T-cell (primary cell): ENCODE data around the gene C19orf85. TPM values are rescaled to one million over a fixed set of nuclear protein-coding genes. Genes with fewer than 3 reads are reported as not detected.
A peak's percentile ranks its signal among the peaks of the same experiment; 100 is the strongest.
"Not testable (repeated sequence)": the region's sequence is repeated elsewhere in the genome, so short reads cannot be mapped to it uniquely, and the experiment has no call there.

Source experiments
- ATAC-seq, 4 experiments: fragments of 200-7000 bp in 3 of 4; fragments of 150-1000 bp in 1 of 4; cut with Tn5 transposase; replicated peaks in 1 of 4; 1 replicate in 3 of 4; 2 replicates in 1 of 4; pipeline ENCODE4 v1.10.0; 2021; ENCODE audit warnings: moderate library complexity in 3 of 4, mild to moderate bottlenecking in 2 of 4, moderate number of reproducible peaks in 1 of 4
- CTCF ChIA-PET, 2 donors: fragments of 300-600 bp; sonication (Branson Sonifier 250); formaldehyde crosslinking; loops; one replicate each; lab custom pipeline; 2022; ENCODE audit warnings: antibody characterized with exemption in 2 of 2; lab: Charles Lee
- POLR2A ChIA-PET, 2 donors: fragments of 300-600 bp; sonication (Branson Sonifier 250); formaldehyde crosslinking; loops; one replicate each; lab custom pipeline; 2022; ENCODE audit warnings: antibody characterized with exemption in 2 of 2; lab: Charles Lee
- DNase-seq, 35 experiments: peaks; one replicate each; pipeline versions ENCODE4 v3.0.0 to v3.0.0-alpha.2; 2013 to 2023
- H3K27ac ChIP-seq: one replicate; pipeline ENCODE4 v1.5.1; 2013; ENCODE audit warnings: low read length
- H3K27me3 ChIP-seq, 2 experiments: replicated peaks in 1 of 2; 1 replicate in 1 of 2; 2 replicates in 1 of 2; pipeline versions ENCODE4 v1.6.1 to v1.7.0; 2013; ENCODE audit warnings: low read length in 1 of 2, mixed read lengths in 1 of 2; ENCODE audit not compliant: control insufficient read depth in 2 of 2, insufficient read depth in 2 of 2; ENCODE audit errors: extremely low read depth in 1 of 2
- H3K36me3 ChIP-seq, 2 donors: 1 replicate in 1 of 2; 2 replicates in 1 of 2; pipeline versions ENCODE4 v1.6.1 to v1.7.0; 2013; ENCODE audit warnings: low read length in 1 of 2; ENCODE audit not compliant: control insufficient read depth in 2 of 2, insufficient read depth in 1 of 2; ENCODE audit errors: extremely low read depth in 1 of 2
- H3K4me1 ChIP-seq, 2 experiments: 1 replicate in 1 of 2; 2 replicates in 1 of 2; pipeline versions ENCODE4 v1.6.1 to v1.7.0; 2013; ENCODE audit warnings: low read length in 2 of 2, mixed read lengths in 1 of 2; ENCODE audit not compliant: insufficient read depth in 2 of 2, control insufficient read depth in 1 of 2; ENCODE audit errors: extremely low read depth in 1 of 2
- H3K4me3 ChIP-seq, 2 donors: 1 replicate in 1 of 2; 2 replicates in 1 of 2; pipeline versions ENCODE4 v1.5.1 to v1.7.0; 2013; ENCODE audit warnings: mild to moderate bottlenecking in 2 of 2, low read length in 1 of 2, moderate library complexity in 1 of 2; ENCODE audit not compliant: control insufficient read depth in 1 of 2; ENCODE audit errors: extremely low read depth in 1 of 2
- H3K9me3 ChIP-seq: 2 replicates; pipeline ENCODE4 v1.7.0; 2013
- H3K27ac Mint-ChIP-seq, 2 donors: one replicate each; pipeline ENCODE4 v1.8.0; 2020 to 2021; ENCODE audit warnings: mild to moderate bottlenecking in 2 of 2, mixed read lengths in 2 of 2
- H3K27me3 Mint-ChIP-seq, 2 donors: one replicate each; pipeline ENCODE4 v1.8.0; 2021 to 2022; ENCODE audit warnings: mixed read lengths in 2 of 2
- H3K36me3 Mint-ChIP-seq: one replicate; pipeline ENCODE4 v1.8.0; 2021; ENCODE audit warnings: mixed read lengths
- H3K4me1 Mint-ChIP-seq, 3 donors: one replicate each; pipeline ENCODE4 v1.8.0; 2020 to 2022; ENCODE audit warnings: mixed read lengths in 3 of 3, mild to moderate bottlenecking in 1 of 3
- H3K4me3 Mint-ChIP-seq, 3 donors: one replicate each; pipeline ENCODE4 v1.8.0; 2020 to 2022; ENCODE audit warnings: mild to moderate bottlenecking in 3 of 3, mixed read lengths in 3 of 3, moderate library complexity in 3 of 3
- H3K9me3 Mint-ChIP-seq, 3 donors: one replicate each; pipeline ENCODE4 v1.8.0; 2020 to 2022; ENCODE audit warnings: mixed read lengths in 3 of 3
- WGBS: methylation state at CpG from one replicate; pipeline ENCODE4 v1.1.5; 2013; ENCODE audit warnings: missing lambda C conversion rate; ENCODE audit not compliant: insufficient coverage; 5-methylcytosine and 5-hydroxymethylcytosine counted together
- total RNA-seq, 35 experiments: library from RNA in 6 of 35; stranded (reverse) in 6 of 35; fragments of 120-200 nt in 1 of 35; gene quantifications; one replicate each; pipeline versions ENCODE4 v1.2.1 to v1.2.4 and lab custom pipeline; 2013 to 2026

C19orf85 gene
- total RNA-seq, 5 donors from 2014 or later (not counting 1 experiment from before 2014, with no cell fraction given) = not detected

DNA sequence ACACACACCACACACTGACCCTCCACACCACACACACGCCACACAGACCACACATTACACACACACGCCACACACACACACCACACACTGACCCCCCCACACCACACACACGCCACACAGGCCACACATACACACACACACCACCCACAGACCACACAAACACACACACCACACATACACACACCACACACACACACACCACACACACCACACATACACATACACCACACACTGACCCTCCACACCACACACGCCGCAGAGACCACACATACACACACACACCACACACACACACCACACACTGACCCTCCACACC, 16.4 kb downstream of the C19orf85 start:
- POLR2A ChIA-PET = not testable (repeated sequence)

DNA sequence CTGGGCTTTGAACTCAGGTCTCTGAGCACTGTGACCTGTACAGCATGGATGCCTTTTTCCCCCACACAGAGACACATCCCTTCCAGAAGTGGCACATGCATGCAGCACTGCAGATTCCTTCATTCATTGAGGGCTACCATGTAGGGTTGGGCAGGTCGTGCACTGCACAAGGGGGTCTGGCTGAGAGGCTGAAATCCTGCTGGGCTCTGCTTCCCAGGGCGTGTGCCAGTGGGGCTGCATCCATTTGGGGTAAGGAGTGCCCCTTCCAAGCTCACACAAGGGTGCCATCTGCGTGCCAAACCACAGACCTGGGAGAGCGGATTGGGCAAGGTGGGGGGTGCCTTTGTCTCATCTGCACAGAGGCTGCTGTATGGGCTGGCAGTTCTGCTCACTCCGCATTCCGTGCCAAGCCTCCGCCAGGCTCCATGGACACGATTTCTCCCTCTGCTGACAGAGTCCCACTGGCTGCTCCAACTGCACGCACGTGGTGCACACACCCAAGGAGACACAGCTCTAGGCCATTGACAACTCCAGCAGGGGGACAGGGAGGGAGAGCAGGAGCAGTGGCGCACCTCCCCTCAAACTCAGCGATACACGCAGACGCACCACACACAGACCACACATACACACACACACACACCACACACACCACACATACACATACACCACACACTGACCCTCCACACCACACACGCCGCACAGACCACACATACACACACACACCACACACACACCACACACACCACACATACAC, 17.0 kb downstream of the C19orf85 start:
- H3K27ac ChIP-seq = no peak overlapping the region
- peaks cover 3 to 87% of the 10 kb centered on the region in 2 experiments for H3K27me3 ChIP-seq
- H3K4me3 ChIP-seq = no peak overlapping the region
- no peaks in the 10 kb centered on the region for H3K9me3 ChIP-seq
- peaks cover 5 to 25% of the 10 kb centered on the region in 2 experiments for H3K4me1 ChIP-seq
- ATAC-seq (no peak), DNase-seq (no peak)
- peaks cover 9 to 24% (median 20%) of the 10 kb centered on the region in 3 donors for H3K4me1 Mint-ChIP-seq
- 45% methylated on average over 10 of the region's 16 CpGs for WGBS
- no peak overlapping the region for H3K4me3 Mint-ChIP-seq
- H3K27ac Mint-ChIP-seq = no peak overlapping the region
- H3K36me3 ChIP-seq = no peaks in the 10 kb centered on the region
- ChIA-PET CTCF (no interaction called here), POLR2A (no interaction called here)
- no peaks in the 10 kb centered on the region for H3K36me3 Mint-ChIP-seq
- H3K9me3 Mint-ChIP-seq = no peaks in the 10 kb centered on the region
- H3K27me3 Mint-ChIP-seq = peaks cover 36 to 39% of the 10 kb centered on the region in 2 donors

More for the DNA sequence above, 16.4 kb downstream of the C19orf85 start:
- H3K36me3 ChIP-seq, H3K4me3 ChIP-seq, CTCF ChIA-PET, H3K9me3 ChIP-seq, DNase-seq, H3K4me3 Mint-ChIP-seq, H3K27ac Mint-ChIP-seq, H3K9me3 Mint-ChIP-seq, H3K27ac ChIP-seq, H3K36me3 Mint-ChIP-seq, ATAC-seq: not testable (repeated sequence)
- H3K4me1 ChIP-seq = peaks cover 5 to 25% of the 10 kb centered on the region in 2 experiments
- H3K27me3 Mint-ChIP-seq = peaks cover 32 to 39% of the 10 kb centered on the region in 2 donors
- peaks cover 3 to 87% of the 10 kb centered on the region in 2 experiments for H3K27me3 ChIP-seq
- H3K4me1 Mint-ChIP-seq = peaks cover 8 to 23% (median 19%) of the 10 kb centered on the region in 3 donors
- 93% methylated on average over 5 of the region's 5 CpGs for WGBS

DNA sequence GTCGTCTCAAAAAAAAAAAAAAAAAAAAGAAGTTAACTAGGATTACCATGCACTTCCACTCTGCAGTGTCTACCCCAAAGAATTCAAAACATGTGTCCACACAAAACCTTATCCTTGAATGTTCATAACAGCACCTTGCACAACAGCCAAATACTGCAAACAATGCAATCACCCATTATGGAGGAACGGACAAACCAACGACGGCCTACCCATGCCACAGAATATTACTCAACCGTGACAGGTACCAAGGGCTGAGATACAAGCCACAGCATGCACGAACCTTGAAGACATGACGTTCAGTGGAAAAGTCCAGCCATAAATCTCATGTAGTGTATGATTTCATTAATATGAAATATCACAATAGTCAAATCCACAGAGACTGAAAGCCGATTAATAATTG, 18.5 kb downstream of the C19orf85 start:
- Histone ChIP-seq H3K36me3 (no peaks in the 10 kb centered on the region), H3K4me3 (no peak overlapping the region), H3K27ac (no peak overlapping the region), H3K9me3 (no peaks in the 10 kb centered on the region), H3K4me1 (peaks cover 2 to 22% of the 10 kb centered on the region in 2 experiments), H3K27me3 (peaks cover 5 to 84% of the 10 kb centered on the region in 2 experiments)
- ChIA-PET POLR2A (interaction anchor here in 1 of 2 donors (0.6 kb wide), 1 partner anchor 80 kb away, joined by 3 read pairs; no protein-coding TSS in a partner anchor), CTCF (no interaction called here)
- Mint-ChIP-seq H3K27me3 (peaks cover 40 to 45% of the 10 kb centered on the region in 2 donors), H3K36me3 (no peaks in the 10 kb centered on the region), H3K27ac (no peak overlapping the region), H3K9me3 (no peaks in the 10 kb centered on the region), H3K4me3 (no peak overlapping the region), H3K4me1 (peaks cover 13 to 28% (median 27%) of the 10 kb centered on the region in 3 donors)
- WGBS = 89% methylated on average over 3 of the region's 8 CpGs
- ATAC-seq (no peak), DNase-seq (no peak)

DNA sequence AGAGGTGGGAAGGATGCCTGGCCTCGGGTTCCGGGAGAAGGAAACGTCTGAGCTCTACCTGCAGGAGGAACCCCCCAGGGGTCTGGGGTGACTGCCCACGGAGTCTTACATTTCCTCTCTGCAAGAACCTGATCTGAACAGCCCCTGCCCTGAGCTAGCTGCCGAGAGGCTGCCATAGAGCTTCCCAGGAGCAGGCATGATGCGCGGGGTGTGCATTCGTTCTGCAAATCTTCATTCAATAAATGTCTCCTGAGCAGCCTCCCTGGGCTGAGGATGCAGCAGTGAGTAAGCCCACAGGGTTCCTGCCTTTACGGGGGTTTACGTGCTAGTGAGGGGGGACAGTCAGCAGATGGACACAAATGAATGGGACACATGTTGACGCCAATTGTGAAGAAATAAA, 19.9 kb downstream of the C19orf85 start:
- CTCF ChIA-PET = no interaction called here
- peaks cover 19 to 28% (median 25%) of the 10 kb centered on the region in 3 donors for H3K4me1 Mint-ChIP-seq
- ATAC-seq (no peak), DNase-seq (no peak)
- Histone ChIP-seq H3K4me1 (peaks cover 4 to 29% of the 10 kb centered on the region in 2 experiments), H3K27ac (no peak overlapping the region), H3K36me3 (no peaks in the 10 kb centered on the region), H3K4me3 (no peak overlapping the region), H3K9me3 (no peaks in the 10 kb centered on the region), H3K27me3 (peaks cover 10 to 84% of the 10 kb centered on the region in 2 experiments)
- WGBS = 42% methylated on average over 9 of the region's 11 CpGs
- POLR2A ChIA-PET = no interaction called here
- H3K4me3 Mint-ChIP-seq = no peak overlapping the region
- peak overlapping the region in 1 of 2 donors; percentile 63 for H3K27ac Mint-ChIP-seq
- peaks cover 43 to 49% of the 10 kb centered on the region in 2 donors for H3K27me3 Mint-ChIP-seq
- no peaks in the 10 kb centered on the region for H3K9me3 Mint-ChIP-seq
- H3K36me3 Mint-ChIP-seq = no peaks in the 10 kb centered on the region

DNA sequence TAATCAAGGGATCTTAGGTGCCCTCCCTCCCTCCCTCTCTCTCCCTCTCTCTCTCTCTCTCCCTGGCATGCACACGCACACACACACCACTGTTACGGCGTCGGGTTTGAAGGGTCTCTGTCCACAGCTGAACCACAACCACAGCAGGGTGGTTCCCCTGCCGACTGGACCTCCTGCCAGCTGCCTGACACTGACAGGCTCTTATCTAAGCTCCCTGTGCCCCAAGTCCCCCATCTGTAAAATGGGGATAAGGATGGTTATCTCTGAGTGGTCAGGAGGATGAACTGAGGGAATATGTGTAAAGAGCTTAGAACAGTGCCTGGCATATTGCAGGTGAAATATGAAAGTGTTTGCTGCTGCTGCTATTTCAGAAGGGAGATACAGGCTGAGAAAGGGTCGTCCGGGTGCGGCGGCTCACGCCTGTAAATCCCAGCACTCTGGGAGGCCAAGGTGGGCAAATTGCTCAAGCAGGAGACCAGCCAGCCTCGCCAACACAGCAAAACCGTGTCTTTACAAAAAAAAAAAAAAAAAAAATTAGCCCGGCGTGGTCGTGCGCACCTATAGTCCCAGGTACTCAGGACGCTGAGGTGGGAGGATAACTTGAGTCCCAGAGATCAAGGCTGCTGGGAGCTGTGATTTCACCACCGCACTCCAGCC, 20.6 kb downstream of the C19orf85 start:
- no peak for ATAC-seq
- H3K4me1 Mint-ChIP-seq = peaks cover 19 to 31% (median 28%) of the 10 kb centered on the region in 3 donors
- POLR2A ChIA-PET = no interaction called here
- DNase-seq = no peak
- H3K4me1 ChIP-seq = peaks cover 4 to 29% of the 10 kb centered on the region in 2 experiments
- no peaks in the 10 kb centered on the region for H3K9me3 ChIP-seq
- peak overlapping the region in 1 of 3 donors; percentile 72 for H3K4me3 Mint-ChIP-seq
- H3K27ac Mint-ChIP-seq = no peak overlapping the region
- WGBS = 45% methylated on average over 4 of the region's 18 CpGs
- H3K27me3 ChIP-seq = peaks cover 13 to 84% of the 10 kb centered on the region in 2 experiments
- peaks cover 50 to 56% of the 10 kb centered on the region in 2 donors for H3K27me3 Mint-ChIP-seq
- H3K4me3 ChIP-seq = no peak overlapping the region
- H3K36me3 Mint-ChIP-seq = no peaks in the 10 kb centered on the region
- H3K27ac ChIP-seq = no peak overlapping the region
- CTCF ChIA-PET = no interaction called here
- H3K36me3 ChIP-seq = no peaks in the 10 kb centered on the region
- no peaks in the 10 kb centered on the region for H3K9me3 Mint-ChIP-seq

DNA sequence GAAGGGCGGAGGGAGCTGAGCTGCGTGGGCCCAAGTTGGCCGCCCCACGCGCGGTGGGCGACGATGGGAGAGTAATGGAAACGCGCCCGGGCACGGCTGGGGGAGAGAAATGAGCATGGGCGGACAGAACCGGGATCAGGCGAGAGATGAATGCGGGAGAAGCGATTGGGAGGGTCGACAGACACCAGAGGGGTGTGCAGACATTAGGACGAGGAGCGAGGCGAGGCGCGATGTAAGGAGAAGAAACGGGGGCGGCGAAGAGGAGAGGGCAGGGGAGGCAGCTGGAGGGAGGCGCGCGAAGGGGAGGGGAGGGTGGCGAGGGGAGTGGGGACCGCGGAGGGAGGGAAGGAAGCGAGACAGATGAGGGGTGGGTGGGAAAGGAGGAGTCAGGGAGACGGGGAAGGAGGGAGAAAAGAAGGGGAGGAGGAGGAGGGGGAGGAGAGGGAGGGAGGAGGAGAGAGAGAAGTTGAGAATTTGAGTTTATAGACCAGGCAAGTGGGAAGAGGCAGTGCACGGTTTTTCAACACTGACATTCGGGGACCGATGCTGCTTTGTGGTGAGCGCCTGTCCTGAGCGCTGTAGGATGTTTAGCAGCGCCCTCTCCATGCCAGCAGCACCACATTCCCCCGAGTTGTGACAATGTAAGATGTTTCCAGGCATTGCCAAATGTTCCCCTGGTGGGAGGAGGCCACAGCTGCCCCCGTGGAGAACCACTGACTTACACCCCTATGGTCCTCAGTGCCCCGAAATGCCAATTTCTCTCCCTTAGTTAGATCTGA, 21.3 kb downstream of the C19orf85 start, which contains the start of gene SHISA7:
SHISA7 (minus strand) TSS at position 256 of the 779 bp plus-strand sequence. CDS start 437 bp downstream, outside the sequence.
- Histone ChIP-seq H3K4me1 (peaks cover 4 to 29% of the 10 kb centered on the region in 2 experiments), H3K27me3 (peaks cover 16 to 89% of the 10 kb centered on the region in 2 experiments), H3K27ac (no peak within 1 kb of the TSS), H3K9me3 (no peaks in the 10 kb centered on the region), H3K36me3 (no peaks in the 10 kb centered on the region), H3K4me3 (no peak within 1 kb of the TSS)
- WGBS = 3% methylated on average over 33 of the region's 43 CpGs
- ATAC-seq = no peak
- H3K4me3 Mint-ChIP-seq = peak within 1 kb of the TSS in 1 of 3 donors; percentile 72
- no peak for DNase-seq
- H3K27ac Mint-ChIP-seq = no peak within 1 kb of the TSS
- peaks cover 19 to 32% (median 28%) of the 10 kb centered on the region in 3 donors for H3K4me1 Mint-ChIP-seq
- ChIA-PET CTCF (no interaction called here), POLR2A (no interaction called here)
- H3K9me3 Mint-ChIP-seq = no peaks in the 10 kb centered on the region
- peaks cover 53 to 63% of the 10 kb centered on the region in 2 donors for H3K27me3 Mint-ChIP-seq
- H3K36me3 Mint-ChIP-seq = no peaks in the 10 kb centered on the region
